ENCODE data around the gene SPINK2. TPM values are rescaled to one million over a fixed set of nuclear protein-coding genes. Genes with fewer than 3 reads are reported as not detected.

SPINK2 gene
- total RNA-seq, 4 donors from 2014 or later: 0.68 to 2.9 TPM; not detected in 2

- H3K9me3 ChIP-seq: no peaks in the 10 kb centered on the region
- no peaks in the 10 kb centered on the region for H3K4me1 ChIP-seq
- intact Hi-C loops (cut with DNase I; ENCODE audit: low total_unique reads) (no loop called here), in situ Hi-C loops (cut with MboI; ENCODE audit: low pct_ligation_motif_present in 1 of 4, low pct_unique_long_range_greater_than_20kb in 1 of 4, low sequenced_read_pairs in 3 of 4) (no loop called here)
- DNase-seq: no peak
- H3K36me3 ChIP-seq: no peaks in the 10 kb centered on the region
- no peak overlapping the region for H3K27ac ChIP-seq
- TF ChIP-seq POLR2AphosphoS5 (IDR thresholded peaks at IDR 0.05) (no peak), POLR2A (IDR thresholded peaks at IDR 0.05) (no peak), CTCF (IDR thresholded peaks at IDR 0.05) (no peak), EP300 (IDR thresholded peaks at IDR 0.05; ENCODE audit: low read depth) (no peak)
- H3K4me3 ChIP-seq: no peak overlapping the region
- 88 to 91% methylated on average over 2 to 3 of the region's 3 CpGs for WGBS, 2 donors (ENCODE audit: low coverage in 1 of 2)
- H3K27me3 ChIP-seq: no peaks in the 10 kb centered on the region
Measured at GRCh38 chr4:56860781-56861180, 39.3 kb upstream of the SPINK2 start.

- in situ Hi-C loops (cut with MboI; ENCODE audit: low pct_ligation_motif_present in 1 of 4, low pct_unique_long_range_greater_than_20kb in 1 of 4, low sequenced_read_pairs in 3 of 4) (no loop called here), intact Hi-C loops (cut with DNase I; ENCODE audit: low total_unique reads) (no loop called here)
- H3K27ac ChIP-seq: no peak overlapping the region
- no peaks in the 10 kb centered on the region for H3K4me1 ChIP-seq
- H3K4me3 ChIP-seq: no peak overlapping the region
- WGBS, 2 donors (ENCODE audit: low coverage in 1 of 2): 88 to 100% methylated on average over 5 of the region's 5 CpGs
- no peaks in the 10 kb centered on the region for H3K36me3 ChIP-seq
- H3K27me3 ChIP-seq: no peaks in the 10 kb centered on the region
- no peak for TF ChIP-seq POLR2AphosphoS5 (IDR thresholded peaks at IDR 0.05)
- TF ChIP-seq POLR2A (IDR thresholded peaks at IDR 0.05): no peak
- no peak for TF ChIP-seq EP300 (IDR thresholded peaks at IDR 0.05; ENCODE audit: low read depth)
- no peak for TF ChIP-seq CTCF (IDR thresholded peaks at IDR 0.05)
- H3K9me3 ChIP-seq: no peaks in the 10 kb centered on the region
- DNase-seq: no peak
Measured at GRCh38 chr4:56859841-56860240, 38.3 kb upstream of the SPINK2 start.

- H3K27ac ChIP-seq: no peak overlapping the region
- DNase-seq: no peak
- H3K27me3 ChIP-seq: no peaks in the 10 kb centered on the region
- H3K4me1 ChIP-seq: no peaks in the 10 kb centered on the region
- no peak overlapping the region for H3K4me3 ChIP-seq
- H3K9me3 ChIP-seq: no peaks in the 10 kb centered on the region
- intact Hi-C loops (cut with DNase I; ENCODE audit: low total_unique reads): no loop called here
- H3K36me3 ChIP-seq: no peaks in the 10 kb centered on the region
- TF ChIP-seq POLR2A (IDR thresholded peaks at IDR 0.05) (no peak), CTCF (IDR thresholded peaks at IDR 0.05) (no peak), EP300 (IDR thresholded peaks at IDR 0.05; ENCODE audit: low read depth) (no peak), POLR2AphosphoS5 (IDR thresholded peaks at IDR 0.05) (no peak)
- in situ Hi-C loops (cut with MboI; ENCODE audit: low pct_ligation_motif_present in 1 of 4, low pct_unique_long_range_greater_than_20kb in 1 of 4, low sequenced_read_pairs in 3 of 4): no loop called here
- WGBS, 2 donors (ENCODE audit: low coverage in 1 of 2): 70 to 72% methylated on average over 2 of the region's 2 CpGs
Measured at GRCh38 chr4:56857601-56858309, 36.3 kb upstream of the SPINK2 start.

GRCh38 chr4:56856656-56857055, 35.2 kb upstream of the SPINK2 start:
- Histone ChIP-seq H3K4me3 (no peak overlapping the region), H3K36me3 (no peaks in the 10 kb centered on the region), H3K4me1 (no peaks in the 10 kb centered on the region), H3K27me3 (no peaks in the 10 kb centered on the region), H3K27ac (no peak overlapping the region), H3K9me3 (no peaks in the 10 kb centered on the region)
- intact Hi-C loops (cut with DNase I; ENCODE audit: low total_unique reads) (no loop called here), in situ Hi-C loops (cut with MboI; ENCODE audit: low pct_ligation_motif_present in 1 of 4, low pct_unique_long_range_greater_than_20kb in 1 of 4, low sequenced_read_pairs in 3 of 4) (no loop called here)
- no peak for DNase-seq
- 57 to 66% methylated on average over 3 to 5 of the region's 5 CpGs for WGBS, 2 donors (ENCODE audit: low coverage in 1 of 2)
- TF ChIP-seq POLR2A (IDR thresholded peaks at IDR 0.05) (no peak), POLR2AphosphoS5 (IDR thresholded peaks at IDR 0.05) (no peak)

- Histone ChIP-seq H3K36me3 (no peaks in the 10 kb centered on the region), H3K27me3 (no peaks in the 10 kb centered on the region), H3K4me1 (no peaks in the 10 kb centered on the region), H3K9me3 (no peaks in the 10 kb centered on the region), H3K27ac (no peak overlapping the region), H3K4me3 (no peak overlapping the region)
- DNase-seq: no peak
- WGBS, 2 donors (ENCODE audit: low coverage in 1 of 2): 74% methylated on average over 1 of the region's 1 CpG; no CpG with 5 or more reads in 1 of the 2 donors
- no peak for TF ChIP-seq POLR2AphosphoS5 (IDR thresholded peaks at IDR 0.05)
- TF ChIP-seq EP300 (IDR thresholded peaks at IDR 0.05; ENCODE audit: low read depth): no peak
- TF ChIP-seq CTCF (IDR thresholded peaks at IDR 0.05): no peak
- no peak for TF ChIP-seq POLR2A (IDR thresholded peaks at IDR 0.05)
- intact Hi-C loops (cut with DNase I; ENCODE audit: low total_unique reads) (no loop called here), in situ Hi-C loops (cut with MboI; ENCODE audit: low pct_ligation_motif_present in 1 of 4, low pct_unique_long_range_greater_than_20kb in 1 of 4, low sequenced_read_pairs in 3 of 4) (no loop called here)
Measured at GRCh38 chr4:56850910-56851309, 29.4 kb upstream of the SPINK2 start.

Measured in transverse colon (tissue), 4 donors.